Activated naive CD4-positive, alpha-beta T cell treated with anti-CD3 and anti-CD28 coated beads, Interleukin-2, amount 10 ng/mL, durations not matched to agents 7 days and 5 days (primary cell): Measurements from ENCODE around the gene CA5A.
"Not testable (repeated sequence)": the region's sequence is repeated elsewhere in the genome, so short reads cannot be mapped to it uniquely, and the experiment has no call there.

Source experiments
- CTCF ChIA-PET: fragments of 350-600 bp; sonication (Branson Sonifier 250); formaldehyde crosslinking; loops from one replicate; lab custom pipeline; 2021; ENCODE audit warnings: antibody characterized with exemption; lab: Charles Lee
- DNase-seq: peaks from one replicate; pipeline ENCODE4 v3.0.0-alpha.2; 2020
- H3K27ac Mint-ChIP-seq: one replicate; pipeline ENCODE4 v1.8.0; 2021; ENCODE audit warnings: mild to moderate bottlenecking, moderate library complexity, mixed read lengths
- H3K27me3 Mint-ChIP-seq: one replicate; pipeline ENCODE4 v1.8.0; 2021; ENCODE audit warnings: mild to moderate bottlenecking, mixed read lengths
- H3K36me3 Mint-ChIP-seq: one replicate; pipeline ENCODE4 v1.8.0; 2021; ENCODE audit warnings: mixed read lengths
- H3K4me1 Mint-ChIP-seq: one replicate; pipeline ENCODE4 v1.8.0; 2021; ENCODE audit warnings: mixed read lengths
- H3K4me3 Mint-ChIP-seq: one replicate; pipeline ENCODE4 v1.8.0; 2021; ENCODE audit warnings: mild to moderate bottlenecking, moderate library complexity, mixed read lengths
- H3K9me3 Mint-ChIP-seq: one replicate; pipeline ENCODE4 v1.8.0; 2021; ENCODE audit warnings: mixed read lengths

CA5A gene

GRCh38 chr16:87949071-87949744 is 12.9 kb upstream of the CA5A start:
- peaks cover 18% of the 10 kb centered on the region for H3K27me3 Mint-ChIP-seq
- H3K4me1 Mint-ChIP-seq, result peaks cover 68% of the 10 kb centered on the region
- peak overlapping the region; percentile 90 for H3K27ac Mint-ChIP-seq

DNA sequence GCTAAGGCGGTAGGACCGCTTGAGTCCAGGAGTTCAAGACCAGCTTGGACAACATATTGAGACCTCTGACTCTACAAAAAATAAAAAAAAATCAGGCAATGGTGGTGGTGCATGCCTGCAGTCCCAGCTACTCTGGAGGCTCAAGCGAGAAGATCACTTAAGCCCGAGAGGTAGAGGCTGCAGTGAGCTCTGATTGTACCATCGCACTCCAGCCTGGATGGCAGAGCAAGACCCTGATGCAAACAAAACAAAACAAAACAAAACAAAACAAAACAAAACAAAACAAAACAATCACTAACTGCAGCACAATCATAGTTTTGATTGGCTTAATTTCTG is 12.4 kb upstream of the CA5A start:
- DNase-seq, result no peak
- Mint-ChIP-seq H3K4me1 (peaks cover 63% of the 10 kb centered on the region), H3K27ac (peak overlapping the region; percentile 90), H3K27me3 (peaks cover 22% of the 10 kb centered on the region), H3K4me3 (no peak overlapping the region), H3K9me3 (no peaks in the 10 kb centered on the region), H3K36me3 (peaks cover 13% of the 10 kb centered on the region)
- CTCF ChIA-PET, result interaction anchor here (0.7 to 1.6 kb wide), 2 partner anchors 21 to 170 kb away, joined by 3 to 8 read pairs; no protein-coding TSS in a partner anchor

More at GRCh38 chr16:87949071-87949744, 12.9 kb upstream of the CA5A start:
- no peaks in the 10 kb centered on the region for H3K9me3 Mint-ChIP-seq
- H3K36me3 Mint-ChIP-seq, result peaks cover 18% of the 10 kb centered on the region
- CTCF ChIA-PET, result interaction anchor here (0.7 to 1.6 kb wide), 2 partner anchors 22 to 170 kb away, joined by 3 to 8 read pairs; no protein-coding TSS in a partner anchor
- DNase-seq, result no peak
- peak overlapping the region; percentile 28 for H3K4me3 Mint-ChIP-seq

DNA sequence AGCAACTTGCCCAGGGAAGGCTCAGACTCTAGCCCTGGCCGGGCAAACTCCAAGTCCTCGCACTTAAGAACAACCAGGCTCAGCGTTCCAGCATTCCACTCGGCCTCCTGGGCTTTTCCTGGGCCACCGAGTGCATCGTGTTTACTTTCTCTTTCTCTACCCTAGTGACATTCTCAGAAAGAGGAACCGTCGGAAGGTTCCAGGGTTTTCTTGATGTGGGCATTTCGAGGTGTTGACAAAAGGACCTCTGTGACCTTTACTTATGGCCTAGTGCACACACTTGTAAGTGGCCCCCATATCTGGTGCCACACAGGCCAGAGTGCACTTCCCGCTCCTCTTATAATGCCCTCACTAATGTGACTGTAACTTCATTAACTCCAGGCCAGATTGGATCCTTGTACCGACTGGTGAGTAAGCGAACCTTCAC is 11.8 kb upstream of the CA5A start:
- Mint-ChIP-seq H3K27ac (peak overlapping the region; percentile 90), H3K4me3 (peak overlapping the region; percentile 44), H3K36me3 (peaks cover 7% of the 10 kb centered on the region), H3K27me3 (peaks cover 22% of the 10 kb centered on the region), H3K4me1 (peaks cover 57% of the 10 kb centered on the region), H3K9me3 (no peaks in the 10 kb centered on the region)
- CTCF ChIA-PET, result interaction anchor here (0.7 to 1.6 kb wide), 2 partner anchors 21 to 169 kb away, joined by 3 to 8 read pairs; no protein-coding TSS in a partner anchor
- DNase-seq, result peak; percentile 44

GRCh38 chr16:87947356-87948118 is 11.2 kb upstream of the CA5A start:
- CTCF ChIA-PET, result no interaction called here
- Mint-ChIP-seq H3K4me3 (peak overlapping the region; percentile 44), H3K4me1 (peaks cover 53% of the 10 kb centered on the region), H3K27ac (peak overlapping the region; percentile 90), H3K36me3 (peaks cover 6% of the 10 kb centered on the region), H3K27me3 (peaks cover 22% of the 10 kb centered on the region), H3K9me3 (no peaks in the 10 kb centered on the region)
- no peak for DNase-seq

GRCh38 chr16:87946596-87947347 is 10.4 kb upstream of the CA5A start:
- Mint-ChIP-seq H3K27me3 (peaks cover 22% of the 10 kb centered on the region), H3K9me3 (no peaks in the 10 kb centered on the region), H3K4me1 (peaks cover 47% of the 10 kb centered on the region), H3K27ac (peak overlapping the region; percentile 49), H3K36me3 (peaks cover 2% of the 10 kb centered on the region), H3K4me3 (no peak overlapping the region)
- DNase-seq, result no peak
- CTCF ChIA-PET, result no interaction called here

DNA sequence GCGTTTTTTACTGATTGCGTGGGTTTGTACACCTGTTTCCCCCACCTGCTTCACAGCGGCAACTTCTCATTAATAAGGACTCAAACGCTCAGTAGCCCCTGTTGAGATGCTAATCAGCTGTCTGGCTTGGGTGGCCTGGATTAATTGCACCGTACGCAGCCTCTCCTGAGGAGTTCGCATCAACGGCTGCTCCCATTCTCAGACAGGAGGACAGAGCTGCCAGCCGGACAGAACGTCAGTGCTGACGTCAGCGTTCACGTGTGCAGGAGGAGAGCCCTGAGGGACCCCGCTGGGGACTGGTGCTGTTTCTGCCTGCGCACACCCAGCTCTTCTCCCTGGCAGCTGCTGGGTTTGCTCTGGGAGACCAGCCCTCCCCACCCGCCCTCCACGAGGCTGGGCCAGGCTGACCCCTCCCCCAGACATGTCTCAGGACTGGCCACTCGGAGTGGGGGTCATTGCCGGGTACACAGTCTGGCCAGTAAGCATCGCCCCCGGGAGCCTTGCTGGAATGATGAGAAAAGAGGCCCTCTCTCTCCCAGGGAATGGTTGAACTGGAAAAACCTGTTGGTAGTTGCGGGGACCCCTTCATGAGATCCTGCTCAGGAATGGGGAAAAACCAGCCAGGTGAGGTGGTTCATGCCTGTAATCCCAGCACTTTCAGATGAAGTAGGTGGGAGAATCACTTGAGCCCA is 9.2 kb upstream of the CA5A start:
- CTCF ChIA-PET, result no interaction called here

DNA sequence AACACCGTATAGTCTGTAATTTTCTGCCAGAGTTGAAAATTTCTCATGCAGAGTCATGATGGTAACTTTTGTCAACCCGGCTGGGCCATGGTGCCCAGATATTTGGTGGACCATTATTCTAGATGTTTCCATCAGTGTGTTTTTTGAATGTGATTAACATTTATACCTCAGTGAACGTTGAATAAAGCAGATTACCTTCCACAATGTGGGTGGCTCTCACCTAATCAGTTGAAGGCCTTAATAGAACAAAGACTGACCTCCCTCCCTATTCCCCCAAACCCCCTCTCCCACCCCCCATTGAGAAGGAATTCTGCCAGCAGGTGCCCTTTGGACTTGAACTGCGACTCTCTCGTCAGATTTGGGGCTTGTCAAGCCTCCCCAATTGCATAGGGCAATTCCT is 6.4 kb upstream of the CA5A start:
- Mint-ChIP-seq H3K27me3 (peaks cover 23% of the 10 kb centered on the region), H3K27ac (no peak overlapping the region), H3K36me3 (no peaks in the 10 kb centered on the region), H3K4me3 (no peak overlapping the region), H3K9me3 (no peaks in the 10 kb centered on the region), H3K4me1 (peaks cover 20% of the 10 kb centered on the region)
- CTCF ChIA-PET, result no interaction called here
- DNase-seq, result no peak

More for the DNA sequence above, 9.2 kb upstream of the CA5A start:
- H3K27ac Mint-ChIP-seq, result no peak overlapping the region
- DNase-seq, result peak; percentile 35
- H3K27me3 Mint-ChIP-seq, result peaks cover 22% of the 10 kb centered on the region
- H3K4me1 Mint-ChIP-seq, result peaks cover 44% of the 10 kb centered on the region
- no peak overlapping the region for H3K4me3 Mint-ChIP-seq
- no peaks in the 10 kb centered on the region for H3K9me3 Mint-ChIP-seq
- H3K36me3 Mint-ChIP-seq, result no peaks in the 10 kb centered on the region

DNA sequence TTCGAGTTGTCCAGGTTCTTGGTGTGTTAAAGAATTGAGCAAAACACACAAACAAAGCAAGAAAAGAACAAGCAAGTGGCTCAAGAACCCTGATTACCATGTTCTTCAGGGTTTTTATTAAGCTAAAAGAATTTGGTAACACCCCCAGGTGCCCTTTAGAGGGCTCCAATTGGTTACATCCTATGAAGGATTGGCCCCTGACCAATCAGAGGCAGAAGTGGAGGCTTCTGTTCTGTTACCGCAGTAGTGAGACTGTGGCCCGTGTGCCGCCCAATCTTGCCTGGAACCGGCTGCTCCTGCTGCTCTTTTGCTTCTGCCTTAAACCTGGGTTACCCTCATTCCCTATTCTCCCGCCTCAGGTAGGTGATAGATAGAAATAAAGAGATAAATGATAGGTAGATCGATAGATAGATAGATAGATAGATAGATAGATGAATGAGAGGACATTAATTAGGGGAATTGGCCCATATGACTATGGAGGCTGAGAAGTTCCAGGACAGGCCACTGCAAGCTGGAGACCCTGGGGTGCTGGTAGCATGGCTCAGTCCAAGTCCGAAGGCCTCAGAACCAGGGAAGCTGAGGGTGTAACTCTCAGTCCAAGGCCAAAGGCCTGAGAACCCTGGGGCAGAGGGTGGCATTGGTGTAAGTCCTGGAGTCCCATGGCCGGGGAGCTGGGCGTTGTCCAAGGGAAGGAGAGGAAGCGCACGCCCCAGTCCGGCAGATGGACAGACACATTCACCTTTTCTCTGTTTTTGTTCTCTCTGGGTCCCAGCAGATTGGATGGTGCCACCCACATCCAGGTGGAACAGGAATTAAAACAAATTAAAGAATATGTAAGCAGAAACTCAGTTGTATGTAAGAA is 3.5 kb upstream of the CA5A start:
- Mint-ChIP-seq H3K4me3 (no peak overlapping the region), H3K27me3 (peaks cover 27% of the 10 kb centered on the region), H3K36me3 (no peaks in the 10 kb centered on the region), H3K9me3 (no peaks in the 10 kb centered on the region), H3K27ac (no peak overlapping the region), H3K4me1 (peaks cover under 1% of the 10 kb centered on the region)
- no peak for DNase-seq
- CTCF ChIA-PET, result no interaction called here

- no peak for DNase-seq
- CTCF ChIA-PET, result interaction anchor here (1.0 kb wide), 1 partner anchor 13 kb away, joined by 3 read pairs; the partner anchor contains the start of gene BANP
- Mint-ChIP-seq H3K4me3 (no peak overlapping the region), H3K27me3 (peaks cover 24% of the 10 kb centered on the region), H3K27ac (no peak overlapping the region), H3K4me1 (no peaks in the 10 kb centered on the region), H3K36me3 (no peaks in the 10 kb centered on the region), H3K9me3 (no peaks in the 10 kb centered on the region)
Observed at GRCh38 chr16:87938412-87938949, 2.2 kb upstream of the CA5A start.

DNA sequence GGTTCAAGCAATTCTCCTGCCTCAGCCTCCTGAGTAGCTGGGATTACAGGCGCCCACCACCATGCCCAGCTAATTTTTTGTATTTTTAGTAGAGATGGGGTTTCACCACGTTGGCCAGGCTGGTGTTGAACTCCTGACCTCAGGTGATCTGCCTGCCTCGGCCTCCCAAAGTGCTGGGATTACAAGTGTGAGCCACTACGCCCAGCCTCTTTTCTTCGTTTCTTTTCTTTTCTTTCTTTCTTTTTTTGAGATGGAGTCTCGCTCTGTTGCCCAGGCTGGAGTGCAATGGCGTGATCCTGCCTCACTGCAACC is 858 bp upstream of the CA5A start:
- not testable (repeated sequence) for H3K9me3 Mint-ChIP-seq, DNase-seq, H3K36me3 Mint-ChIP-seq, H3K4me1 Mint-ChIP-seq, H3K27ac Mint-ChIP-seq, H3K4me3 Mint-ChIP-seq
- peaks cover 28% of the 10 kb centered on the region for H3K27me3 Mint-ChIP-seq
- CTCF ChIA-PET, result interaction anchor here (1.0 kb wide), 1 partner anchor 14 kb away, joined by 3 read pairs; the partner anchor contains the start of gene BANP

GRCh38 chr16:87936016-87936374 is 334 bp downstream of the CA5A start:
- H3K9me3 Mint-ChIP-seq, CTCF ChIA-PET, DNase-seq, H3K36me3 Mint-ChIP-seq, H3K4me3 Mint-ChIP-seq, H3K4me1 Mint-ChIP-seq, H3K27ac Mint-ChIP-seq: not testable (repeated sequence)
- peaks cover 28% of the 10 kb centered on the region for H3K27me3 Mint-ChIP-seq

DNA sequence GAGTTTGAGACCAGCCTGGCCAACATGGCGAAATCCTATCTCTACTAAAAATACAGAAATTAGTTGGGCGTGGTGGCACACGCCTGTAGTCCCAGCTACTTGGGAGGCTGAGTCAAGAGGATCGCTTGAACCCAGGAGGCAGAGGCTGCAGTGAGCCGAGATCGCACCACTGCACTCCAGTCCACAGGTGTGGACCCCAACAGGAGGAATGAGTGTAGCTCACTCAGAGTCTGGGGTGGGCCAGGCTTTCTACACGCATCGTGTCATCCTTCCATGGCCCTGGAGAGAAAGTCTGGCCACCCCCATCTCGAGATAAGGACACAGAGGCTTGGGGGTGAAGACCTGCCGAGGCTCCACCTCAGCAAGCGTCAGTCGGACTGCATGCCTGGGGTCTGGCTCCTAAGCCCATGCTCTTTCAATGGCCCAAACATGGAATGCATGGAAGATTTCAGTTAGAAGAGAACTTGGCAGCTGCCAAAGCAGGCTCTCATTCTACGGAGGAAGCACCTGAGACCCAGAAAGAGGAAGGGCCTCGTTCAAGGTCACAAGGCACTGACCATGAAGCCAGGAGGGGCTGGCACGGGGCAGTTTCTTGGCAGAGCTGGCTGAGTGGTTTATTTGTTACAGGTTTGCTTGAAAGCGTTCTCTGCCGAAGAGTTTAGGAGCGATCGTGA is 1.4 kb downstream of the CA5A start:
- H3K27ac Mint-ChIP-seq, H3K9me3 Mint-ChIP-seq, H3K4me1 Mint-ChIP-seq, CTCF ChIA-PET, H3K36me3 Mint-ChIP-seq, H3K4me3 Mint-ChIP-seq, DNase-seq: not testable (repeated sequence)
- H3K27me3 Mint-ChIP-seq, result peaks cover 28% of the 10 kb centered on the region

DNA sequence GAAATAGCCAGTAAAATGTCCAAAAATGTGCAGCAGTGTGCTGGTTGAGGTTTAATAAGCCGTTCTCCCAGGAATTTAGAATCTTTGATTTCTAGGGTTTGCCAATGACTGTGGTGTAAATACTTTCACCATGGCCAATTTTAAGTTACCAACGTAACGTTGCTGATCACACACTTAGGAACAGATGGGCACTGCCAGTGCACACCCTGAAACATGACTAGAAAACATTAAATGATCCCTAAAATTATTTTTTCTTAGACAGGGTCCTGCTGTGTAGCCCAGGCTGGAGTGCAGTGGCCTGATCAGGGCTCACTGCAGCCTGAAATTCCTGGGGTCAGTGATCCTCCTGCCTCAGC is 3.2 kb downstream of the CA5A start:
- Mint-ChIP-seq H3K27me3 (peaks cover 30% of the 10 kb centered on the region), H3K27ac (no peak overlapping the region), H3K4me1 (no peaks in the 10 kb centered on the region), H3K36me3 (no peaks in the 10 kb centered on the region), H3K4me3 (no peak overlapping the region), H3K9me3 (no peaks in the 10 kb centered on the region)
- no peak for DNase-seq
- CTCF ChIA-PET, result no interaction called here
